HCT116 (cell line): ENCODE results near the gene TCERG1L. TPM values are rescaled to one million over a fixed set of nuclear protein-coding genes. Genes with fewer than 3 reads are reported as not detected.

Experiments used
- ATAC-seq: fragments of 200-7000 bp; cut with Tn5 transposase; 2 replicates; pipeline ENCODE4 v1.9.1; 2020; ENCODE audit warnings: mild to moderate bottlenecking, moderate library complexity
- BruUV-seq: library from RNA; stranded (reverse); fragments of 400-500 nt; replicated peaks from 2 replicates; lab custom pipeline; 2021; lab: Mats Ljungman, UMichigan
- CTCF ChIA-PET: fragments of 300-600 bp; sonication (Branson Sonifier 250); formaldehyde crosslinking; loops from one replicate; lab custom pipeline; 2021; ENCODE audit warnings: antibody characterized with exemption; lab: Charles Lee
- POLR2A ChIA-PET: fragments of 300-600, 350-600 bp; sonication (Branson Sonifier 250); formaldehyde crosslinking; loops from one replicate; lab custom pipeline; 2021; ENCODE audit warnings: antibody characterized with exemption; lab: Charles Lee
- RAD21 ChIA-PET, 2 experiments: fragments of 300-600 bp; sonication (Branson Sonifier 250); formaldehyde crosslinking; loops; one replicate each; lab custom pipeline; 2023; ENCODE audit warnings: low total read pairs in 2 of 2; ENCODE audit not compliant: uncharacterized antibody in 2 of 2, unreplicated experiment in 2 of 2, low non-redundant PET in 1 of 2; lab: Charles Lee
- DNase-seq: peaks from one replicate; pipeline ENCODE4 v3.0.0-alpha.2; 2010; ENCODE audit warnings: low read depth, low spot score
- H2AFZ ChIP-seq: fragments of 200-600 bp; shearing (Covaris generic), sonication (generic); 2 replicates; pipeline ENCODE4 v1.6.1; 2017; ENCODE audit warnings: low read depth, mixed run types, mixed read lengths, antibody characterized with exemption, low read length; ENCODE audit not compliant: poor library complexity, severe bottlenecking
- H3K27ac ChIP-seq: 2 replicates; pipeline ENCODE4 v1.5.1; 2012; ENCODE audit warnings: low read depth, low read length
- H3K27me3 ChIP-seq: fragments of 200-600 bp; sonication (generic); 2 replicates; pipeline ENCODE4 v1.6.1; 2016; ENCODE audit warnings: mixed run types, low read length, mixed read lengths; ENCODE audit not compliant: insufficient read depth
- H3K36me3 ChIP-seq, 2 experiments: fragments of 200-500 bp in 1 of 2; fragments of 200-600 bp in 1 of 2; sonication (Bioruptor generic) in 1 of 2; sonication (generic) in 1 of 2; 2 replicates each; pipeline versions ENCODE4 v1.5.1 to v1.6.1; 2014 to 2016; ENCODE audit warnings: low read length in 2 of 2, inconsistent platforms in 1 of 2, mixed read lengths in 1 of 2, mixed run types in 1 of 2; ENCODE audit not compliant: insufficient read depth in 2 of 2, control insufficient read depth in 1 of 2
- H3K4me1 ChIP-seq, 2 experiments: fragments of 200-600 bp in 1 of 2; sonication (generic) in 1 of 2; 2 replicates each; pipeline versions ENCODE4 v1.5.1 to v1.6.1; 2012 to 2017; ENCODE audit warnings: low read length in 2 of 2, inconsistent platforms in 1 of 2, mild to moderate bottlenecking in 1 of 2, mixed read lengths in 1 of 2, mixed run types in 1 of 2, moderate library complexity in 1 of 2; ENCODE audit not compliant: insufficient read depth in 2 of 2, control insufficient read depth in 1 of 2
- H3K4me2 ChIP-seq: fragments of 200-600 bp; sonication (generic); 2 replicates; pipeline ENCODE4 v1.6.1; 2017; ENCODE audit warnings: mixed run types, low read length, mixed read lengths
- H3K4me3 ChIP-seq, 2 experiments: fragments of 200-600 bp in 1 of 2; sonication (generic) in 1 of 2; replicated peaks in 1 of 2; 2 replicates each; pipeline ENCODE4 v1.5.1; 2011 to 2016; ENCODE audit warnings: low read length in 2 of 2, control low read depth in 1 of 2, low read depth in 1 of 2, mild to moderate bottlenecking in 1 of 2, mixed read lengths in 1 of 2, mixed run types in 1 of 2
- H3K79me2 ChIP-seq: fragments of 200-600 bp; sonication (generic); 2 replicates; pipeline ENCODE4 v1.6.1; 2017; ENCODE audit warnings: mild to moderate bottlenecking, mixed run types, low read length, moderate library complexity, mixed read lengths; ENCODE audit not compliant: insufficient read depth
- H3K9ac ChIP-seq: fragments of 200-600 bp; sonication (generic); 2 replicates; pipeline ENCODE4 v1.6.1; 2016; ENCODE audit warnings: low read length, mixed read lengths
- H3K9me2 ChIP-seq: fragments of 200-600 bp; sonication (generic), shearing (Covaris generic); 2 replicates; pipeline ENCODE4 v1.6.1; 2017; ENCODE audit warnings: mixed run types, mild to moderate bottlenecking, moderate library complexity; ENCODE audit not compliant: insufficient read depth
- H3K9me3 ChIP-seq, 2 experiments: fragments of 200-500 bp in 1 of 2; fragments of 200-600 bp in 1 of 2; sonication (Bioruptor generic) in 1 of 2; sonication (generic) in 1 of 2; 2 replicates each; pipeline ENCODE4 v1.6.1; 2014 to 2017; ENCODE audit warnings: low read length in 2 of 2, mixed read lengths in 2 of 2, inconsistent platforms in 1 of 2, low read depth in 1 of 2, mild to moderate bottlenecking in 1 of 2, mixed run types in 1 of 2, moderate library complexity in 1 of 2; ENCODE audit not compliant: control insufficient read depth in 1 of 2, insufficient read depth in 1 of 2
- H4K20me1 ChIP-seq: fragments of 200-600 bp; sonication (generic), shearing (Covaris generic); 2 replicates; pipeline ENCODE4 v1.6.1; 2017; ENCODE audit warnings: mixed run types, mild to moderate bottlenecking, moderate library complexity; ENCODE audit not compliant: insufficient read depth
- ATF3 ChIP-seq: IDR thresholded peaks from 2 replicates; pipeline ENCODE4 v1.6.1; 2012
- CBX3 ChIP-seq: IDR thresholded peaks from 2 replicates; pipeline ENCODE4 v1.6.1; 2012; ENCODE audit warnings: low read depth
- CEBPB ChIP-seq: IDR thresholded peaks from 2 replicates; pipeline ENCODE4 v1.6.1; 2012; ENCODE audit warnings: low read depth
- ELF1 ChIP-seq: IDR thresholded peaks from 2 replicates; pipeline ENCODE4 v1.6.1; 2012; ENCODE audit warnings: low read depth, borderline replicate concordance
- EZH2 ChIP-seq: fragments of 200-600 bp; sonication (generic); IDR thresholded peaks from 2 replicates; pipeline ENCODE4 v1.6.1; 2017; ENCODE audit warnings: antibody characterized with exemption, mixed run types
- POLR2A ChIP-seq: IDR thresholded peaks from 2 replicates; pipeline ENCODE4 v1.7.0; 2011; ENCODE audit warnings: borderline replicate concordance; ENCODE audit not compliant: insufficient read depth, insufficient read length; ENCODE audit errors: extremely low read depth
- RAD21 ChIP-seq: IDR thresholded peaks from 2 replicates; pipeline ENCODE4 v1.6.1; 2012; ENCODE audit warnings: low read depth, mild to moderate bottlenecking
- SP1 ChIP-seq: IDR thresholded peaks from 2 replicates; pipeline ENCODE4 v1.6.1; 2012; ENCODE audit warnings: low read depth
- TCF7L2 ChIP-seq: IDR thresholded peaks from 2 replicates; pipeline ENCODE4 v1.7.0; 2011; ENCODE audit warnings: borderline replicate concordance, inconsistent platforms; ENCODE audit not compliant: insufficient read depth, insufficient read length; ENCODE audit errors: extremely low read depth
- ZBTB33 ChIP-seq: IDR thresholded peaks from 2 replicates; pipeline ENCODE4 v1.6.1; 2011; ENCODE audit warnings: mild to moderate bottlenecking, low read length, moderate library complexity; ENCODE audit not compliant: insufficient replicate concordance; ENCODE audit errors: extremely low read depth
- intact Hi-C: fragments of 100-400 bp; cut with micrococcal nuclease; formaldehyde crosslinking; loops from 2 replicates; pipeline ENCODE4 v1.10.0; 2022
- total RNA-seq: library from RNA; stranded (reverse); gene quantifications from one replicate; pipeline ENCODE4 v1.2.1, GENCODE V29; 2021; ENCODE audit not compliant: unreplicated experiment
- TF ChIP-seq, protein P1 (sequence below): IDR thresholded peaks from 2 replicates; pipeline ENCODE4 v1.6.1; 2012
- TF ChIP-seq, protein P2 (sequence below): IDR thresholded peaks from 2 replicates; pipeline ENCODE4 v1.6.1; 2012; ENCODE audit warnings: low read depth

TCERG1L gene
- total RNA-seq, 1 experiment from 2014 or later: not detected

- BruUV-seq: no TSS peak
- POLR2A ChIA-PET: no interaction called here
- Histone ChIP-seq H3K9me2 (no peaks in the 10 kb centered on the region), H3K79me2 (no peaks in the 10 kb centered on the region), H3K27ac (no peak overlapping the region), H3K4me1 (no peaks in the 10 kb centered on the region), H3K4me3 (no peak overlapping the region), H3K27me3 (no peaks in the 10 kb centered on the region), H4K20me1 (no peaks in the 10 kb centered on the region), H3K36me3 (no peaks in the 10 kb centered on the region), H2AFZ (no peak overlapping the region), H3K9me3 (no peaks in the 10 kb centered on the region), H3K4me2 (no peak overlapping the region), H3K9ac (no peak overlapping the region)
- DNase-seq (no peak), ATAC-seq (no peak)
- RAD21 ChIA-PET: no interaction called here
- intact Hi-C loops: no loop called here
- TF ChIP-seq RAD21: no peak
- no peak for TF ChIP-seq CBX3
- no peak for TF ChIP-seq ZBTB33
- TF ChIP-seq, protein P1, sequence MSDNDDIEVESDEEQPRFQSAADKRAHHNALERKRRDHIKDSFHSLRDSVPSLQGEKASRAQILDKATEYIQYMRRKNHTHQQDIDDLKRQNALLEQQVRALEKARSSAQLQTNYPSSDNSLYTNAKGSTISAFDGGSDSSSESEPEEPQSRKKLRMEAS: no peak
- no peak for TF ChIP-seq TCF7L2
- TF ChIP-seq CEBPB: no peak
- TF ChIP-seq, protein P2, sequence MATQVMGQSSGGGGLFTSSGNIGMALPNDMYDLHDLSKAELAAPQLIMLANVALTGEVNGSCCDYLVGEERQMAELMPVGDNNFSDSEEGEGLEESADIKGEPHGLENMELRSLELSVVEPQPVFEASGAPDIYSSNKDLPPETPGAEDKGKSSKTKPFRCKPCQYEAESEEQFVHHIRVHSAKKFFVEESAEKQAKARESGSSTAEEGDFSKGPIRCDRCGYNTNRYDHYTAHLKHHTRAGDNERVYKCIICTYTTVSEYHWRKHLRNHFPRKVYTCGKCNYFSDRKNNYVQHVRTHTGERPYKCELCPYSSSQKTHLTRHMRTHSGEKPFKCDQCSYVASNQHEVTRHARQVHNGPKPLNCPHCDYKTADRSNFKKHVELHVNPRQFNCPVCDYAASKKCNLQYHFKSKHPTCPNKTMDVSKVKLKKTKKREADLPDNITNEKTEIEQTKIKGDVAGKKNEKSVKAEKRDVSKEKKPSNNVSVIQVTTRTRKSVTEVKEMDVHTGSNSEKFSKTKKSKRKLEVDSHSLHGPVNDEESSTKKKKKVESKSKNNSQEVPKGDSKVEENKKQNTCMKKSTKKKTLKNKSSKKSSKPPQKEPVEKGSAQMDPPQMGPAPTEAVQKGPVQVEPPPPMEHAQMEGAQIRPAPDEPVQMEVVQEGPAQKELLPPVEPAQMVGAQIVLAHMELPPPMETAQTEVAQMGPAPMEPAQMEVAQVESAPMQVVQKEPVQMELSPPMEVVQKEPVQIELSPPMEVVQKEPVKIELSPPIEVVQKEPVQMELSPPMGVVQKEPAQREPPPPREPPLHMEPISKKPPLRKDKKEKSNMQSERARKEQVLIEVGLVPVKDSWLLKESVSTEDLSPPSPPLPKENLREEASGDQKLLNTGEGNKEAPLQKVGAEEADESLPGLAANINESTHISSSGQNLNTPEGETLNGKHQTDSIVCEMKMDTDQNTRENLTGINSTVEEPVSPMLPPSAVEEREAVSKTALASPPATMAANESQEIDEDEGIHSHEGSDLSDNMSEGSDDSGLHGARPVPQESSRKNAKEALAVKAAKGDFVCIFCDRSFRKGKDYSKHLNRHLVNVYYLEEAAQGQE: no peak
- TF ChIP-seq EZH2: no peak
- TF ChIP-seq SP1: no peak
- TF ChIP-seq ATF3: no peak
- no peak for TF ChIP-seq POLR2A
- no peak for TF ChIP-seq ELF1
- CTCF ChIA-PET: no interaction called here
Measured at GRCh38 chr10:131055437-131055836, 256.1 kb downstream of the TCERG1L start.
